Measurements from ENCODE around the gene ATG16L2. TPM values are rescaled to one million over a fixed set of nuclear protein-coding genes. Genes with fewer than 3 reads are reported as not detected.

The ATG16L2 gene
- total and polyA plus RNA-seq, 10 of the 15 experiments (the other 5 are each of a cell fraction or from before 2014, with no cell fraction given), result 1.9 to 67.7 (median 30.4) TPM

DNA sequence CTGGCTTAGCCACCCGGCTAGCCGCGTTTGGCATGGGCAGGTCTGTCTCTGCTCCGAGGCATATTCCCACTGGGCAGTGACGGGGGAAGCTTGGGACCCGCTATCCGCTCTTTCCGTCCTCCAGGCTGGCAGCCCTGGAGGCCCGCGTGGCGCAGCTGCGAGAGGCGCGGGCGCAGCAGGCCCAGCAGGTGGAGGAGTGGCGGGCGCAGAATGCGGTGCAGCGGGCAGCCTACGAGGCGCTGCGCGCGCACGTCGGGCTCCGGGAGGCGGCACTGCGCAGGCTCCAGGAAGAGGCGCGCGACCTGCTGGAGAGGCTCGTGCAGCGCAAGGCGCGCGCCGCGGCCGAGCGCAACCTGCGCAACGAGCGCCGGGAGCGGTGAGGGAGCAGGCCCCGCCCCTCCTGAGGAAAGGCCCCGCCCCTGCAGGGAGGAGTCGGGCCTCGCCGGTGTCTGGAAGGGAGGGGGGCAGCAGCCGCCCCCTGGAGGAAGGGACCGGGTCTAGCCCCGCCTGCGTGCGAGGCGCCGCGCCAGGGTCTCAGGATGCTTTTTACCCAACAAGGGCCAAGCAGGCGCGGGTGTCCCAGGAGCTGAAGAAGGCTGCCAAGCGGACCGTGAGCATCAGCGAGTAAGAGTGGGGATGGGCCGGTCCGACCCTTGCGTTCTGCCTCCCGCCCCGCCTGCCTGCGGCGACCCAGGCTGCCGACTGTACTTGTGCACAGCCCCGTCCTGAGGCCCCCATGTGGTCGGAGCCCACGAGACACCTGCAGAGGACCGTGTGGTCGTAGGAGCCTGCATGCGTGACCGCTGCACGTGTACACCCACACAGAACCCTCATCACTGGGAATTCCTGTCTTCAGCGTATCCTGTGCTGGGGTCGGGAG lies 7.9 kb downstream of the ATG16L2 start (continued):
- TF ChIP-seq PAX5 (IDR thresholded peaks at IDR 0.05; ENCODE audit: borderline replicate concordance, low read depth, low read length) (peak; percentile 99), CUX1 (IDR thresholded peaks at IDR 0.05; ENCODE audit: insufficient replicate concordance, low read depth, low read length) (no peak), RELA (IDR thresholded peaks at IDR 0.05; ENCODE audit: borderline replicate concordance, partially characterized antibody) (no peak), NRF1 (conservative IDR thresholded peaks at IDR 0.05; ENCODE audit: low read depth, low read length) (peak; percentile 73), CHD1 (IDR thresholded peaks at IDR 0.05; ENCODE audit: low read depth, low read length) (no peak), EGR1 (IDR thresholded peaks at IDR 0.05; ENCODE audit: borderline replicate concordance in 1 of 2, low read depth in 2 of 2, low read length in 2 of 2) (peak; percentile 78 to 83), KLF5 (IDR thresholded peaks at IDR 0.05; ENCODE audit: partially characterized antibody) (no peak), LARP7 (IDR thresholded peaks at IDR 0.05) (no peak), ATF3 (IDR thresholded peaks at IDR 0.05; ENCODE audit: borderline replicate concordance, extremely low read depth, low read depth, low read length) (no peak), SRF (IDR thresholded peaks at IDR 0.05; ENCODE audit: low read depth in 2 of 2, low read length in 2 of 2) (no peak), NR2C2 (IDR thresholded peaks at IDR 0.05; ENCODE audit: borderline replicate concordance, control insufficient read depth, insufficient read length, low read depth) (no peak), POLR2AphosphoS5 (IDR thresholded peaks at IDR 0.05; ENCODE audit: low read length) (peak; percentile 40), MLLT1 (IDR thresholded peaks at IDR 0.05) (no peak), RFX5 (IDR thresholded peaks at IDR 0.05; ENCODE audit: low read depth, low read length) (no peak)
- TF ChIP-seq, protein P1, sequence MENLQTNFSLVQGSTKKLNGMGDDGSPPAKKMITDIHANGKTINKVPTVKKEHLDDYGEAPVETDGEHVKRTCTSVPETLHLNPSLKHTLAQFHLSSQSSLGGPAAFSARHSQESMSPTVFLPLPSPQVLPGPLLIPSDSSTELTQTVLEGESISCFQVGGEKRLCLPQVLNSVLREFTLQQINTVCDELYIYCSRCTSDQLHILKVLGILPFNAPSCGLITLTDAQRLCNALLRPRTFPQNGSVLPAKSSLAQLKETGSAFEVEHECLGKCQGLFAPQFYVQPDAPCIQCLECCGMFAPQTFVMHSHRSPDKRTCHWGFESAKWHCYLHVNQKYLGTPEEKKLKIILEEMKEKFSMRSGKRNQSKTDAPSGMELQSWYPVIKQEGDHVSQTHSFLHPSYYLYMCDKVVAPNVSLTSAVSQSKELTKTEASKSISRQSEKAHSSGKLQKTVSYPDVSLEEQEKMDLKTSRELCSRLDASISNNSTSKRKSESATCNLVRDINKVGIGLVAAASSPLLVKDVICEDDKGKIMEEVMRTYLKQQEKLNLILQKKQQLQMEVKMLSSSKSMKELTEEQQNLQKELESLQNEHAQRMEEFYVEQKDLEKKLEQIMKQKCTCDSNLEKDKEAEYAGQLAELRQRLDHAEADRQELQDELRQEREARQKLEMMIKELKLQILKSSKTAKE (IDR thresholded peaks at IDR 0.05; ENCODE audit: low read depth, poor library complexity, severe bottlenecking), result no peak
